ENCODE results near the gene SMIM3.
"Not testable (repeated sequence)": the region's sequence is repeated elsewhere in the genome, so short reads cannot be mapped to it uniquely, and the experiment has no call there.

The SMIM3 gene

DNA sequence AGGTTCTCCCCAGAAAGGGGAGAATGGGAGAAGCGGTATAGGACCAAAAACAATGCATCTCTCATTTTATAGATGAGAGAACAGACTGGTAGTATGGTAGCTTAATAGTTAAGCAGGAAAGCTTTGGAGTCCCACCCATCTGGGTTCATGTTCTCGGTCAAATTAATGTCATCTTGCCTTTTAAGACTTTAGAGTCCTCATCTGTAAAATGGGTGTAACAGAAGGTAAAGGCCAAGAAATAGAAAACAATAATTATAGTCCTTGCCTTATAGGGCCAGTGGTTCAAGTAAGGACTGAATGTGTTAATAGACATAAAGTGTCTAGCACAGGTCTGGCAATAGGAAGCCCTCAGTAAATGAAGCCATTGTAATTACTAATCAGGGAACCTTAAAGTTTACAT, 16.4 kb downstream of the SMIM3 start:
- no peak for DNase-seq (ENCODE audit: low read depth)

DNA sequence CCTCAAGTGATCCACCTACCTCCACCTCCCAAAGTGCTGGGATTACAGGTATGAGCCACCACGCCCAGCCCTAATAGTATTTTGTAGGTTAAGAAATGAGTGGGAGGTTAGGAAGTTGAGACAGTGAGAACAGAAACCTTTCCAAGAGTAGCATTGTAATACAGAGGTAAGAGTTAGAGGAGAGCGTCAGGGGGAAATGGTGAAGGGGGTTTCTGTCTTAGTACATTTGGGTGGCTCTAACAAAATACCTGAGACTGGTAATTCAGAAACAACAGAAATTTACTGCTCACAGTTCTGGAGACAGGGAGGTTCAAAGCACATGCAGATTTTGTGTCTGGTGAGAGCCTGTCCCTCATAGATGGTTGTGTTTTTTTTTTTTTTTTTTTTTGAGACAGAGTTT, 18.8 kb downstream of the SMIM3 start:
- no peak for DNase-seq (ENCODE audit: low read depth)

DNA sequence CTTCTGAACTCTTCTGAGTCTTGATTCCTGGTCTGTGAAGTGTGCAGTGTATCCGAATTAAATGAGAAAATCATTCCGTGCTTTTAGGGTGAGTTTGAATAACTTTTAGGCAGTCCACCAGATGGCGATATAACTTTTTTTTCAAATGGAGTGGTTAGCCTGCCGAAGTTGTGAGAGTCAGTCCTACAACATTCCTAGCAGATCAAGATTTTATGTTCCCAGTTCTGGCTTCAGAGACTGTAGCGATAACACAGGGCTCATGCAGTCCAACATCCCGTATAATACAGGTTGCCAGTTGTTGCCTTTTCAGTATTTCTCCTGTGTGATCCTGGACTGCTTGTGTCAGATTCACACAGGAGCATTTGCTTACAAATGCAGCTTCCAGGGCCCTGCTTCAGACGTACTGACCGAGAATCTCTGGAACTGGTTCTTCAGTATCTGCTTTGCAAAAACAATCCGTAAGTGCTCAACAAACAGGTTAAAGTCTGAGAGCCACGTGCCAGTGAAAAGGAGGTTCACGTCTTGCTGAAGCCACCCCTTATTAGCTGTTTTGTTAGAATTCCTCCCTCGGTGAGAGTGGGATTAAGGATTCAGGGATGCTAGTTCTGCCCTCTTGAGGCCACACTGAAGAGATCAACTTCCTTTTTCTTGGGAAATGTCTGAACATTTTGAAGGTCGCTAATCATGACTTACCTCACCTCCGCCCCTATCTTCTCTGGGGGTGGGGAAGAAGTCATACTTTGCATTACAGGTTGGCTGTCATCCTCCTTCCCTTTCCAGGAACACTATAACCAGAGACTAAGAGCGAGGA, 22.8 kb downstream of the SMIM3 start:
- peak; percentile 43 for DNase-seq (ENCODE audit: low read depth)

DNA sequence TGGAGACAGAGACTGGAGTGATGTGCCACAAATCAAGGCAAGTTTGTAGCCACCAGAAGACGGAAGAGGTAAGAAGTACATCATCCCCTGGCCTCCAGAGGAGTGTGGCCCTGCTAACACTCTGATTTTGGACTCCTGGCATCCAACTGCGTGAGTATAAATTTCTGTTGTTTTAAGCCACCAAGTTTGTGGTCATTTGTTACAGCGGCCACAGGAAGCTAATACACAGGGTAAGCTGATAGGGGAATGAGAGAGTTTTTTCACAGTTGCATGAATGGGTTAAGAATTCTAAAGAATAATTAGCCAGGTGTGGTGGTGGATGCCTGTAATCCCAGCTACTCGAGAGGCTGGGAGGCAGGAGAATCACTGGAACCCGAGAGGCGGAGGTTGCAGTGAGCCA, 25.8 kb downstream of the SMIM3 start:
- no peak for DNase-seq (ENCODE audit: low read depth)

DNA sequence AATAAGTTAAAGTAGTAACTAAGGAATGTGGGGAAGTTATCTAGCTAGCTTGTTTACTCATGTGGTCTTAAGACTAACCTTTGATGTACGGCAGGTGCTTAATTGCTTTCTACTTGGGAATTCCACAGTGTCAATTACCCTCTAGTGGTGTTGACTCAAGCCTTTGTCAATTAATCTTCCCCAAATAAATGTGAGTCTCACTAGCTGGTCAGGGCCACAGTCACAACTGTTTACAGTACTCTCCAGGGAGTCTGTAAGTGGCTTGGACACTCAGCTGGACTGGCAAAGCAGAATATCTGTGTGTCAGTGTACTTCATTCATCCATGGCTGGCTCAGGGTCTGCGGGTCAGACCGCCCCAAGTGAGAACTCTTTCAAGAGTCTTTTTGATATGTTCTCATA, 30.8 kb downstream of the SMIM3 start:
- DNase-seq (ENCODE audit: low read depth), result no peak

DNA sequence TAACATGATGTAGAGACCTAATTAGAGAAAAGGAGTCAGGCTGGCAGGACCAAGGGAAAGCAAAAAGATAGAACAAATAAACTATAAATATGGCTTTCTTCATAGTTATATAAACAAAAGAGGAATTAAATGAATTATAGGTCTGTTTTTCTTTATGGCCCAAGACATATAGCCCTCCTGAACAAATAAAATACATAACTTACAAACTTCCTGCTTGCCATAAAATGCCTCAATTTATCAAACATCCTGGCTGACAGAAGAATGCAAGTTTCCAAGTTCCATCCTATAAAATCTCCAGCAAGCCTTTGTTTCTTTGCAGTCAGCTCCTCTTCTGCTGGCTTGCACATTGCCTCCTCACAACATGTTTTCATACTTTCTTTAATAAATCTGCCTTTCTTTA, 36.5 kb downstream of the SMIM3 start:
- DNase-seq (ENCODE audit: low read depth), result no peak

DNA sequence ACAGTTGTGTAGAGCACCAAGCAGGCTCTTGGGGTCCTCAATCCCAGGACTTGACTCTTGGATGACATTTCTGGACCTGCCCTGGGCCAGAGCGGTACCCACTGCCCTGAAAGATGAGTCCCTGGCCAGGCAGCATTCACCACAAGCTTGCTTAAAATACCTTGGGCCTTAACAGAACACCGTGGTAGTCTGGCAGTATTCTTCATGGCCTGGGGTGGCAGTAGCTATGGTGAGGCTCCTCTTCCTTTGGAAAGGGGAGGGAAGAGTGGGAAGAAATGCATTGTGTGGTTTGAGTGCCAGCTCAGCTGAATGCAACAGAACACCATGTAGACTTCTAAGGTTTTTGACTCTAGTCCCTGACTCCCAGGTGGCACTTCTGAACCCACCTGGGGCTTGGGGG, 38.4 kb downstream of the SMIM3 start:
- no peak for DNase-seq (ENCODE audit: low read depth)

DNA sequence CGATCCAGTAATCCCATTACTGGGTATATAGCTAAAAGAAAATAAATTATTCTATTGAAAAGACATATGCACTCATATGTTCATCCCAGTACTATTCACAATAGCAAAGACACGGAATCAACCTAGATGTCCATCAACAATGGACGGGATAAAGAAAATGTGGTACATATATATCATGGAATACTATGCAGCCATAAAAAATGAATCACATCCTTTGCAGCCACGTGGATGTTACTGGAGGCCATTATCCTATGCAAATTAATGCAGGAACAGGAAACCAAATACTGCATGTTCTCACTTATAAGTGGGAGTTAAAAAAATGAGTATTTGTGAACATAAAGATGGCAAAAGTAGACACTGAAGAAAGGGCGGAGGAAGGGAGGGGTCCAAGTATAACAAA, 51.2 kb downstream of the SMIM3 start:
- no peak for DNase-seq (ENCODE audit: low read depth)

DNA sequence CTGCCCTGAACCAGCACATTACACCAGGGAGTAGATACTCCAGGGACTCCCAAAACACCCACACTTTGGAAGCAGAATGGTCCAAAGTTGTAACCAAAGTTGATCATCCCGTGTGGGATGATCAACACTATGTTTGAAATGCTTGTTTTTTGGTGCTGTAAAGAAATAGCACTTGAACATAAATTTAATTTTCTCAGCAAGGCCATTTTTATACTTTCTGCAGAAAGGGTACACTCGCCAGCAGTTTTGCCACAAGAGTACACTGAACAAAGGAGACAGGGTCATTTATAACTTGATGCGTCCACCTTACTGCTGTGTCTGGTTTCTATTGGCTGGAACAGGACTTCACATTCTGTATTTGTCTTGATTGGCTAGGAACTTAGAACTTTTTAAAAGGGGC, 53.3 kb downstream of the SMIM3 start:
- DNase-seq (ENCODE audit: low read depth), result not testable (repeated sequence)

DNA sequence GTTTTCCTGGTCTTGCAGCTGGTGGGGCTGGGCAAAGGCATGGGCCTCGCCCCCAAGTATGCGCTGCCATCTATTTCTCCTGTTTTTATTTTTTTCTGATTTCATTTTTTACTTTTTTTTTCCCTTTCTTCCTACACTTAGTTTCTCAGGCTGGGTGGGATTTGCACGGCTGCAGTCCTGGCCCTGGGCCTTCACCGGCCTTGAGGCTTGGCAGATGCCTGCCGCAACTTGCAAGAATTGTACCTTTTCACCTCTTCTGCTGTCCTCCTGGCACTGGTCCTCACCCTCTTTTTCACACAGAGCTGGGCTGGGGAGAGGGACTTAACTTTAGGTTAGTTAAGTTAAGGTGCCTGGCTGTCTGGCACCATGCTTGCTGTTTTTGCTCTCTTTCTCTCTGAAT, 57.5 kb downstream of the SMIM3 start:
- no peak for DNase-seq (ENCODE audit: low read depth)

DNA sequence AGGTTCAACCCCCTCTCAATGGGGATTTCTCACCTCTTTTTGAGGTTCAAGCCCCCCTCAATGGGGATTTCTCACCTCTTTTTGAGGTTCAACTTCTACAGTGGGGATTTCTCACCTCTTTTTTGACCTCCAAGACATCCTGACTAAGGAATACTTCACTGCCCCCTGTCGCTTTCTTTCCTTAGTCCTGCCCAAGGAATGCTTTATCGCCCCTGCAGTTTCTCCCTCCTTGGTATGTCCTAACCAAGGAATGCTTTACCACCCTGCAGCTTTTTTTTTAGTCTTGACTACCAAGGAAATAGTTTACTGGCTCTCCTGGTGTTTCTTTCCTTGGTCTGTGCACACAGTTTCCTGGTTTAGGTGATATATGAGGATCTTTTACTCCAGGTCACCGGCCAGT, 58.1 kb downstream of the SMIM3 start:
- DNase-seq (ENCODE audit: low read depth), result no peak

DNA sequence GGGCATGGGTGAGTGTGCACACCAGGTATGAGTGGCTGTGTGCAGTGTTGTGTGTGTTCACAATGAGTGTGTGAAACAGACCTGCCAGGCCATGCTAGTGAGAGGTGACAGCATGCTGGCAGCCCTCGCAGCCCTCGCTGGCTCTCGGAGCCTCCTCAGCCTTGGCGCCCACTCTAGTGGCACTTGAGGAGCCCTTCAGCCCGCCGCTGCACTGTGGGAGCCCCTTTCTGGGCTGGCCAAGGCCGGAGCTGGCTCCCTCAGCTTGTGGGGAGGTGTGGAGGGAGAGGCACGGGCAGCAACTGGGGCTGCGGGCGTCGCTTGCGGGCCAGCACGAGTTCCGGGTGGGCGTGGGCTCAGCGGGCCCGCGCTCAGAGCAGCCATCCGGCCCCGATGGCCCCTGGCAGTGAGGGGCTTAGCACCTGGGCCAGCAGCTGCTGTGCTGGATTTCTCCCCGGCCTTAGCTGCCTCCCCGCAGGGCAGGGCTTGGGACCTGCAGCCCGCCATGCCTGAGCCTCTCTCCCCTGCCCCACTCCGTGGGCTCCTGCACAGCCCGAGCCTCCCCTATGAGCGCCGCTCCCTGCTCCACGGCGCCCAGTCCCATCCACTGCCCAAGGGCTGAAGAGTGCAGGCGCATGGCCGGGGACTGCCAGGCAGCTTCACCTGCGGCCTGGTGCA, 66.8 kb downstream of the SMIM3 start:
- not testable (repeated sequence) for DNase-seq (ENCODE audit: low read depth)

DNA sequence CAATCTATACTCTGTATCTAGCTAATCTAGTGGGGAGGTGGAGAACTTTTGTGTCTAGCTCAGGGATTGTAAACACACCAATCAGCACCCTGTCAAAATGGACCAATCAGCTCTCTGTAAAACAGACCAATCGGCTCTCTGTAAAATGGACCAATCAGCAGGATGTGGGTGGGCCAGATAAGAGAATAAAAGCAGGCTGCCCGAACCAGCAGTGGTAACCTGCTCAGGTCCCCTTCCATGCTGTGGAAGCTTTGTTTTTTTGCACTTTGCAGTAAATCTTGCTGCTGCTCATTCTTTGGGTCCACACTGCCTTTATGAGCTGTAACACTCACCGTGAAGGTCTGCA, 67.7 kb downstream of the SMIM3 start, which contains the start of gene IRGM:
TSS of gene IRGM (plus strand) at position 214 of the 346 bp plus-strand sequence. CDS start 1,603 bp downstream, outside the sequence.
- not testable (repeated sequence) for DNase-seq (ENCODE audit: low read depth)

All from GM04504 (cell line).